GM18519 (cell line): Measurements from ENCODE around the gene NSUN7.
A peak's percentile ranks its signal among the peaks of the same experiment; 100 is the strongest.

Experiments used
- ATAC-seq: cut with Tn5 transposase; IDR thresholded peaks from one replicate; pipeline ENCODE4 v1.9.1; 2021; ENCODE audit warnings: mild to moderate bottlenecking, moderate library complexity; ENCODE audit not compliant: unreplicated experiment, low FRiP score

The NSUN7 gene

DNA sequence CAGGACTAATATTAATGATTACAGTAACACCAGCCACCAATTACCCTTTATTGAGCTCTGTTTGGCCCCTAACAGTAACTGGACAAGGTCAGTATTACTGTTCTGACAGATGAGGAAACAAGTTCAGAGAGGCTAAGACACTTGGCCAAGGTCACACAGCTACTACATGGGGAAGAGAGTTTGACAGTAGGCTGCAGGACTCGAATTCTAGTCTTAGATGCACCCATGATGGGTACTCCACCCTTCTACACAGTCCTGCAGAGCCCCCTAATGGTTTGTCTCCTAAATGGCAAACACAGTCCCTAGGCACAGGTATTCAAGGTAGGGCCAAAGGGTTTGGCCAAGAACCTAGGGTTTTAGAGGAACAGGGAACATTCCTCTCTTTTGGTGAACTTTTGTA, 93.9 kb downstream of the NSUN7 start:
- ATAC-seq: no peak

DNA sequence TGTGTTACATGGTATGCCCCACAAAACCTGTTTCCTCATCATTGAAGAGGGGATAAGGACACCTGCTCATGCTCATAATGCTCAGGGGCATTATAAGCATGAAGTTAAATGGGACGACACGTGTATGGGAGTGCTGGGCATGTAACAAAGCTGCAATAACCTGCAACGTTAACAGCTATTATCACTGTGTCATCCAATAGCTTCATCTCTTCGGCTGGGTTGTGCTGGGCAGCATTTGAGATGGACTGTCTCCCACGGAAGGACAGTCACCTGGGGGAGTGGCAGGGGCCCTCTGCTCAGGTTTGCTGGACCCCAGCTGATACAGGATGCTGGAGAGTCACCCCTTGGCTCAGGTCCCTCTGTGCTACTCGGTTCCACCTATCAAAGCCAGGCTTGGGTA, 94.5 kb downstream of the NSUN7 start:
- no peak for ATAC-seq

DNA sequence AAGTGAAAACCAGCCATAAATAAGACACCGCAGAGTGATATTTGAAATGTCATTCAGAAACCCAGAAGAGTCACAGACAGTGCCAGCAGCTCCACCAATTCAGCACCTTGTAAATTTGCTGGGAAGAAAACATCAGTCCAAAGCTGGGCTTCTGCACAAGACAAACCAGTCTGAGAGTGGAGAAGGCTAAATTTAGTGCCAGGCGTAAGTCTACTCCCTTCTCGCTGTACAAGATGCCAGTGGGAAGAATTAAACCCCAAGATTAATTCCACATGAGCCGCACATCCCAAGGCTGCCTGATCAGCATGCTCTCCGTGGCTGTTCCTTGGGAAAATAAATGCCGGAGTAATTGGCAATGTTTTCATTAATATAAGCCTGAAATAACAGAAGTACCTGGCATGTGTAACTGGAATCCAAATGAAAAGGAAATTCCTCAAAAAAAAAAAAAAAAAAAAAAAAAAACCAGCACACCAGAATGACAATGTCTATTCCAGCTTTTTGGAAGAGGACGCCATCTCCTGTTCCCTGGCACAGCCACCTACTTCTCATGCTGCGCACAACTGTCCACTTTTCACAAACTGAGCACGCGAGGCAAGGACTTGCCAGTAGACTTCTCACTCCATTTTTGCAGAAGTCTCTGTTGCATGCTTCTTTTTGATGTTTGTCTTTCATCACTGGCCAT, 95.5 kb downstream of the NSUN7 start:
- no peak for ATAC-seq

DNA sequence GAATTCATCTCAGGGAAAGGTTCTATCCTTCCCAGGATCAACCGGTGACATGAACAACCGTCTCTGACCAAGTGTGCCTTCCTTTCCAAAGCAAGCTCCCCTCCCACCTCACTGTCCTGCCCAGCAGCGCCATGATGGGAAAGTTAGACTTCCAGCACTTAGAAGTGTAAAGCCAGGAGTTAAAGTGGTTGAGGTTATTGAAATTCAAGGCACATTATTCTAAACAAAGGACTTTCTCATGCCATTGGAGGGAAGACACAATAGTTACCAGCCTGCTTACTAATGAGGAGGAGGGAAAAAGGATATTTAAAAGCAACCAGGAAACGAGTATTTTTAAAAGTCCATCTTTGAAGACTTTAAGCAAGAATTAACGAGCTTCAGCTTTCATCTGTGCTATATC, 96.8 kb downstream of the NSUN7 start:
- ATAC-seq: no peak

DNA sequence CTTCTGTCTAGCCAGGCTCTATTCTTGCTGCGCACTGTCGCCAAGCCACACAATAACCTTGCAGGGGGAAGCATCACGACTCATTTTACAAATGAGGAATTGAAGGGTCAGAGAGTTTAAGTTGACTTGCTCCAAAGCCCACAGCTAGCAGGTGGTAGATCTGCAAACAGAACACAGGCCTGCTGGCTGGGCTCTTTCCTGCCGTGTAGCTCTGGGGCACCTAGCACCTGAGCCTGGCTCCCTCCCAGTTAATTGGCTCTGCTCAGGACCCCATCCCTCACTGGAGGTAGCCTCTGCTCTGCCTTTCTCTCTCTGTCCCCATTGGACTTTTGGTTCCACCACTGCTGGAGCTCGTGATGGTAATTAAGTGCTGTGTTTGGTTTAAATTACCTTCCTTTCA, 98.5 kb downstream of the NSUN7 start:
- no peak for ATAC-seq

DNA sequence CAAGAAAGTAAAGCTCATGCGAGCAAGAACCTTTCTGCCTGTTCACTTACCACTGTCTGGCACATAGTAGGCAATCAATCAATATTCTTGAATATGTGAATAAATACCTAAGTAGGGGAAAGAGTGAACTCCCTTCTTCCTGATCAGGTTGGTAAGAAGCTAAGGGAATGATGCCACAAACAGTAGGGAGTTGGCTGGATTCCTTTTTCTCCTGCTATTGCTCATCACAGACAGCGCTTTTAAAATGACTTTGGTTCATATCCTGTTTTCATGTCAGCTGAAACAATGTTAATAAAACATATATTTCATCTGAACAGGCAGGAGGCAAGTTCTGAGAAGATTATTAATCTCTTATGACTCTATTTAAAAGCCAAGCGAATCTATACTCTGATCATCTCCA, 99.2 kb downstream of the NSUN7 start:
- ATAC-seq: no peak

DNA sequence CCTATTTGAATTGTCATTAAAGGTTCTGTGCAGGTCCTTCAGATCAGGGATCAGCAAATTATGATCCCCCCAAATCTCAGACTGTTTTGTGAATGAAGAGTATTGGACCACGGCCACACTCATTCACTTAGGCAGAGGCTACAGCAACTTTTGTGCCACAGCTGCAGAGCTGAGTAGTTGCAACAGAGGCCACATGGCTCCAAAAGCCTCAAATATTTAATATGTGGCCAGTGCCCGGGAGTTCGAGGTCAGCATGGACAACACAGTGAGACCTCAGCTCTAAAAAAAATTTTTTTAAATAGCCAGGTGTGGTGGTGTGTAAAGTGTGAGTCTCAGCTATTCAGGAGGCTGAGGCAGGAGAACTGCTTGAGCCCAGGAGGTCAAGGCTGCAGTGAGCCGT, 100.7 kb downstream of the NSUN7 start:
- no peak for ATAC-seq

DNA sequence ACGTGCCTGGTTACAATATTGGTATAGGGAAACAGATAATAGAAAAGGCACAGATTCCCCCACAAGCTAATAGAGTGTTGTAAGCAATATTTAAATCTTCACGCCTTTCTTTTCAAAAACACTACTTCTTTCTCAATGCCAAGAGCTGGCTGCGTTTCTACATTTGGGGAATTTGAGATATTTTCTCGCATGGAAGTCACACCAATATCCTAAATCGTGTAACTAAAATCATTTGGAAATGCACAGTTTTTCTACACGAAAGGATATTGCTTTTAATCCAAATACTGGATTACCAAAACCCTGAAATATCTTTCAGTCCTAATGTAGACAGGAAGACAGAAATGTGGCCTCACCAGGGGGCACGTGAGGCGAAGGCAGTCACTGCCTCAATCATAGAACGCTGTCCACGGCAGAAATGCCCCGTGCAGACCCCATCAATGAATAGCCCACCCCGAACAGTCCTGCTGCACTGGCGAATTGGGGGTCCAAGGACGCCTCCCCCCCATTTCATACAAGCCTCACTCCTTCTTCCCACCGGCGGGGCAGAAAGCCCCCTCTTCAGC, 106.6 kb downstream of the NSUN7 start:
- no peak for ATAC-seq

DNA sequence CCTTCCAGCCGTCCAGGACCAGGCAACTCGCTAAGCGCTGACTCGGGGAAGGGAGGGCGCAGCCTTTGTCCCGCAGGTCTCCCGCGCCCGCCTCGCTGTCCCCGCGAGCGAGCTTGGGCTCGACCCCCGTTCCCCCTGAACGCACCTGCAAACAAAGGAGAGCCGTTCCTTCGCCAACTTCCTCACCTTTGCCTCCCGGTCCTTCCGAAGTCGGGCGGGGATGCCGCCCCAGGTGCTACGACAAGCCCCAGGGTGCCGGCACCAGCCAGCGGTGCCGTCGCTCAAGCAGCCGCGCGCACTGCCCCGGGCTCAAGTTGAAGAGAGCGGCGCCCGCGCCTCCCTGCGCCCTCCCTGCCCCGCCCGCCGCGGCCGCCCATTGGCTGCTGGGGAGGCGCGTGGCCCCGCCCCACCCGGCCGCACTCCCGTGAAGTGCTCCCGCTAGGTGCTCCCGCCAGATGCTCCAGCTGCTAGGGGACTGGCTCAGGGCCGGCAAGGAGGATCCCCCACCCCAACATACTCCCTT, 107.1 kb downstream of the NSUN7 start:
- peak; percentile 66 for ATAC-seq

DNA sequence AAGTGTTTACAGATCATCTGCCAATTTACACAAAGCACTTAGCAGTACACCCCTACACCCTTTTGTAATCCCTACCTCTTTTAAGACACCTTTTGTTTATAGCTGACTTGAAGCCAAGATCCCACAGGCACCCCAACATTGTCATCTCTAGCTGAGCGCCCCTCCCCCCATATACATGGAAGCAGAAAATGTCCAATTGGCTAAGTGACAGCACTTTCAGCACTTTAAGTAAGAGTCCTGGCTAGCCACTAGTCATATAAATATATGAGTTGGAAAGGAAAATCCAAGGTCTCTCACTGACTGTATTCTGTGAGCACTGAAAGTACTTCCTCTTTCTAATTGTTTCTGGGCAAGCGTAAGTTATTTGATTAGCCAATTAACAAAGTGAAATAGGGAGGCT, 108.2 kb downstream of the NSUN7 start:
- ATAC-seq: no peak

DNA sequence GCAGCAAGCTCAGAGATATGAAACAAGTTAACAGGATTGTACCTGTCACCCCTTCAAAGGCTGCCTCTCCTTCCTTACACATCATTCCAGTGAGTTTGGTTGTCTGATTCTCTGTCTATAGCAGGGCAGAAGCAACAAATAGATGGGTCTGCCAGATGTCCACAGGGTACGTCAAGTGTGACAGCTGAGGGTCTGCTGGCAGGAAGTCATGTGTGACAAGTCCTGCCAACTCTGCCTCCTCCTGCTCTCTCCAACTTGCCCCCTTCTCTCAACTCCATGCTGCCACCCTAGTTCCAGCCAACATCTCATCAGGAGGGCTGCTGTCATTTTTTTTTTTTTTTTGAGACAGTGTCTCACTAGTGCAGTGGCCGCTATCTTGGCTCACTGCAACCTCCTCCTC, 109.2 kb downstream of the NSUN7 start:
- ATAC-seq: no peak
